HEK293T (cell line): Measurements from ENCODE around the gene PCMT1.
"Not testable (repeated sequence)": the region's sequence is repeated elsewhere in the genome, so short reads cannot be mapped to it uniquely, and the experiment has no call there.

Source experiments
- CTCF ChIA-PET: fragments of 350-600 bp; formaldehyde crosslinking; extraction: SDS; loops from one replicate; lab custom pipeline; 2021; ENCODE audit warnings: antibody characterized with exemption, inconsistent platforms; lab: Yijun Ruan, JAX
- POLR2A ChIA-PET: fragments of 350-600 bp; formaldehyde crosslinking; extraction: SDS; loops from one replicate; lab custom pipeline; 2020; ENCODE audit warnings: antibody characterized with exemption, inconsistent platforms; lab: Yijun Ruan, JAX
- DNase-seq: peaks from one replicate; pipeline ENCODE4 v3.0.0; 2012; ENCODE audit warnings: mixed read lengths; ENCODE audit errors: extremely low spot score
- ARNT ChIP-seq: fragments of 450-650 bp; IDR thresholded peaks from 2 replicates; pipeline ENCODE4 v1.6.1; 2017; ENCODE audit warnings: mild to moderate bottlenecking
- BHLHE40 ChIP-seq: fragments of 450-650 bp; IDR thresholded peaks from 2 replicates; pipeline ENCODE4 v1.6.1; 2016; ENCODE audit warnings: mild to moderate bottlenecking, moderate library complexity, borderline replicate concordance
- CTBP1 ChIP-seq: fragments of 450-650 bp; IDR thresholded peaks from 2 replicates; pipeline ENCODE4 v1.6.1; 2016; ENCODE audit warnings: borderline replicate concordance
- ELF4 ChIP-seq: fragments of 450-650 bp; IDR thresholded peaks from 2 replicates; pipeline ENCODE4 v1.6.1; 2017; ENCODE audit warnings: antibody characterized with exemption
- FOXA1 ChIP-seq: fragments of 450-650 bp; IDR thresholded peaks from 2 replicates; pipeline ENCODE4 v1.6.1; 2016; ENCODE audit warnings: mild to moderate bottlenecking
- FOXK2 ChIP-seq: fragments of 450-650 bp; IDR thresholded peaks from 2 replicates; pipeline ENCODE4 v1.6.1; 2016; ENCODE audit warnings: mild to moderate bottlenecking
- FOXM1 ChIP-seq: fragments of 450-650 bp; IDR thresholded peaks from 2 replicates; pipeline ENCODE4 v1.6.1; 2017; ENCODE audit warnings: mild to moderate bottlenecking, borderline replicate concordance
- HDGF ChIP-seq: fragments of 450-650 bp; IDR thresholded peaks from 2 replicates; pipeline ENCODE4 v1.6.1; 2017; ENCODE audit warnings: antibody characterized with exemption, borderline replicate concordance
- L3MBTL2 ChIP-seq: fragments of 450-650 bp; conservative IDR thresholded peaks from 2 replicates; pipeline ENCODE4 v1.6.1; 2016; ENCODE audit warnings: mild to moderate bottlenecking
- LEF1 ChIP-seq: fragments of 450-650 bp; IDR thresholded peaks from 2 replicates; pipeline ENCODE4 v1.6.1; 2017; ENCODE audit warnings: mild to moderate bottlenecking, borderline replicate concordance
- NFRKB ChIP-seq: fragments of 450-650 bp; IDR thresholded peaks from 2 replicates; pipeline ENCODE4 v1.6.1; 2016; ENCODE audit warnings: mild to moderate bottlenecking, moderate library complexity
- SP1 ChIP-seq: fragments of 450-650 bp; IDR thresholded peaks from 2 replicates; pipeline ENCODE4 v1.6.1; 2017
- SUZ12 ChIP-seq: fragments of 450-650 bp; IDR thresholded peaks from 2 replicates; pipeline ENCODE4 v1.6.1; 2016; ENCODE audit warnings: mild to moderate bottlenecking
- TARDBP ChIP-seq: fragments of 450-650 bp; IDR thresholded peaks from 2 replicates; pipeline ENCODE4 v1.6.1; 2016
- ZNF384 ChIP-seq: fragments of 450-650 bp; IDR thresholded peaks from 2 replicates; pipeline ENCODE4 v1.6.1; 2016
- TF ChIP-seq, protein P1 (sequence below): fragments of 450-650 bp; IDR thresholded peaks from 2 replicates; pipeline ENCODE4 v1.6.1; 2016

The PCMT1 gene

DNA sequence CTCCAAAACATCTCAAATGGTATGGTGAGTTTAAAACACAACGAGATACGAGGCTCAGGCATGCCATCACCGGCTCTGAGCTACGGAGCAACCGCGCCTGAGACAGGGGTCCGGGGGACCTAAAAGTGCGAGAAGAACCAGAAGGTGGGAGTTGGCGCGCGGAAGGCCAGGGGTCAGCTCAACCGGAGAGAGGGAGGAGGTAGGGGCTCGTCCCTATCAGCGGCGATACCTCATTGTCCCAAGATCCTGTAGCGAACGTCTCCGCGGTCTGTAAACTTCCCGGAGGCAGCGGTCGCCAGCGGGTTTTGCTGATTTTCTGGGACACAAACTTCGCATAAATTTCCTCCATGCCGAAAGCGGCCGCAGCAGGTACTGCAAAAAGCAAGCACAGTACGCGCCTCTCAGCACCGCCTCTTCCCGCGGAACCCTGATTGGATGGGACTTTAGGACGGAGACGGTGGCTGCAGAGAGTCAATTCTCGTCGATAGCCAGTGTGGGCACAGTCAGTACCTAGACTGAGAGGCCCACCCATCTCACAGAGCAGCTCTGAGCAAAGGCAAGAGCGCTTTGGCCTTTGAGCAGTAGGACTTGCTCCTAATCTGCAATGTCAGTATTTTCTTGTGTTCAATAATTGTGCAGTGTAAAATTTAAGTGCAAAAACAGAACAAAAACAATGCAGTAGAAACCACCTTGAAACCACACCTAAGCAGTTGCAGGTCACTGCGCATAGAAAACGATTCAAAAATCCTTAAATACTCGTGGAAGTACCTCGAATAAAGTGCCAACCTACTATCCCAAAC is 3.2 kb upstream of the PCMT1 start, which contains the start of gene NUP43:
Gene NUP43 (minus strand): TSS at position 383 of the 800 bp plus-strand sequence. CDS start 34 bp downstream, at position 349.
- ChIA-PET CTCF (interaction anchor here (0.6 to 1.0 kb wide), 3 partner anchors 22 to 243 kb away, joined by 3 to 6 read pairs (median 5); no protein-coding TSS in a partner anchor), POLR2A (interaction anchor here (0.8 to 2.0 kb wide), 4 partner anchors 9 to 178 kb away, joined by 3 to 12 read pairs (median 6); partner anchors contain the start of gene LATS1)
- TF ChIP-seq ZNF384: no peak
- peak; percentile 73; the same call in 1 of the 2 replicates for TF ChIP-seq L3MBTL2
- peak; percentile 81; the same call in 1 of the 2 replicates for TF ChIP-seq HDGF
- TF ChIP-seq FOXM1: 0 out of 2 replicates have a peak, but pooled peaks have one; percentile 27
- TF ChIP-seq FOXK2: no peak
- TF ChIP-seq CTBP1: no peak
- no peak for TF ChIP-seq NFRKB
- TF ChIP-seq LEF1: no peak
- TF ChIP-seq SUZ12: no peak
- peak; percentile 90 for DNase-seq

DNA sequence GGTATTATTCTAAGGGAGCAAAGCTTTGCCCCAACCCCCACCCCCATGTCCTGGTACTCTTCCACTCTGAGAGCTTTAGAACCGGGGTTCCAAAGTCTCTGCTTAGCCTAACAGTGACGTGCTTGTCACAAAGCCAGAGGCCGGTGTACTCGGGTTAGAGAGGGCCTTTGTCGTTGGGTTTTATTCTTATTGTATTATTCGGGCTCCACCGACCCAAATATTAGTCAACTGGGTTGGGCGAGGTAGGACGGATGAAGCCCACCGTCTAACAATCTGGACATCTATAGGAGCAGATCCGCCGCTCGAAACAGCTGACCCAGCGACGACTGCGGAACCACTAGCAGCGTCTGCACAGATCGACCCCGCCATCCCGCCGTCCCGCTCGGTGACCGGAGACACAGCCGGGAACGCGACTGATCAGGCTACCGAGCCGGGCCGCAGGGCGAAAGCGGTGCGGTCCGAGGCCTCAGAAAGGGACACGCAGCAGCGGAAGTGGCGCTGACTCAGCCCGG is 403 bp upstream of the PCMT1 start:
- DNase-seq, CTCF ChIA-PET: not testable (repeated sequence)
- POLR2A ChIA-PET: interaction anchor here (0.8 to 1.8 kb wide), 6 partner anchors 11 to 112 kb away, joined by 3 to 17 read pairs (median 4); partner anchors contain the start of gene LATS1

DNA sequence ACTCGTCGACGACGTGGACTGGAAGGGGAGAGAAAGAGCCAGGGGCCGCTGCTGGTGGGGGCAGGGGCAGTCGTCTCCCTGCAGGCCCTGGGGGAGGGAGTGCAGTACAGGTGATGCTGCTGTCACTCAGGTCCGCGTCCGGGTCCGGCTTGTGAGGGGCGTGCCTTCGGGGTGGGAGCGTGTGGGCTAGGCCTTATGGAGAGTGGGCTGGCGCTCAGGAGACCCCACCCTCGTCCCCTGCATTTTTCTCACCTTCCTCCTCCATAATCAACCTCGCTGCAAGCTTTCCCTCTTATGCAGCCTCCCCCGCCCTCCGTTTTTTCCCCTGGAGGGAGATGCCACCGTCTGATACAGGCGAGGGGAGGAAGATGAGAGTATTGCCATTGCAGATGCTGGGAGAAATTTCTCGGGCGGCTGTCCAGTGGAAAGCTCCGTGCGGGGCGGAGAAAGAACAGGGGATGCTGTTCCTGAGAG is 632 bp downstream of the PCMT1 start:
- POLR2A ChIA-PET: interaction anchor here (0.8 to 1.8 kb wide), 9 partner anchors 9 to 185 kb away, joined by 3 to 17 read pairs (median 3); partner anchors contain the start of gene LATS1
- TF ChIP-seq LEF1 (no peak), ARNT (no peak), ELF4 (no peak), TARDBP (no peak), BHLHE40 (no peak), SP1 (no peak), HDGF (no peak), ZNF384 (no peak), NFRKB (no peak), FOXM1 (no peak), CTBP1 (0 out of 2 replicates have a peak, but pooled peaks have one; percentile 15), SUZ12 (no peak), FOXA1 (no peak), FOXK2 (no peak), L3MBTL2 (no peak; the same call in 1 of the 2 replicates)
- TF ChIP-seq, protein P1, sequence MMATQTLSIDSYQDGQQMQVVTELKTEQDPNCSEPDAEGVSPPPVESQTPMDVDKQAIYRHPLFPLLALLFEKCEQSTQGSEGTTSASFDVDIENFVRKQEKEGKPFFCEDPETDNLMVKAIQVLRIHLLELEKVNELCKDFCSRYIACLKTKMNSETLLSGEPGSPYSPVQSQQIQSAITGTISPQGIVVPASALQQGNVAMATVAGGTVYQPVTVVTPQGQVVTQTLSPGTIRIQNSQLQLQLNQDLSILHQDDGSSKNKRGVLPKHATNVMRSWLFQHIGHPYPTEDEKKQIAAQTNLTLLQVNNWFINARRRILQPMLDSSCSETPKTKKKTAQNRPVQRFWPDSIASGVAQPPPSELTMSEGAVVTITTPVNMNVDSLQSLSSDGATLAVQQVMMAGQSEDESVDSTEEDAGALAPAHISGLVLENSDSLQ: peak; percentile 90
- CTCF ChIA-PET: no interaction called here
- DNase-seq: peak; percentile 71

DNA sequence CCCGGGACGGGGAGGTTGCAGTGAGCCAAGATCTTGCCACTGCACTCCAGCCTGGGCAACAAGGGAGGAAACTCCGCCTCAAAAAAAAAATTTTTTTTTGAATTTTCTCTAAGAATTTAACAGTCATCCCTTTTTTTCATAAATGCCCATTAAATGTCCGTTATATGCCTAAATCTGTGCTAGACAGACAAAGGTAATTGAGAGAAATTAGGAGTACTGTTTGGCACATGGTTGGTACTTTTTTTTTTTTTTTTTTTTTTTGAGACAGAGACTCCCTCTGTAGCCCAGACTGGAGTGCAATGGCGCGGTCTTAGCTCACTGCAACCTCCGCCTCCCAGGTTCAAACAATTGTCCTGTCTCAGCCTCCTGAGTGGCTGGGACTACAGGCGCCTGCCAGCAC is 1.7 kb downstream of the PCMT1 start:
- no peak for TF ChIP-seq ELF4
- TF ChIP-seq FOXM1: no peak
- TF ChIP-seq SUZ12: no peak
- peak; percentile 80 for TF ChIP-seq ZNF384
- CTCF ChIA-PET: no interaction called here
- POLR2A ChIA-PET: interaction anchor here (1.4 kb wide), 1 partner anchor 8 kb away, joined by 3 read pairs; no protein-coding TSS in a partner anchor
- DNase-seq: no peak

DNA sequence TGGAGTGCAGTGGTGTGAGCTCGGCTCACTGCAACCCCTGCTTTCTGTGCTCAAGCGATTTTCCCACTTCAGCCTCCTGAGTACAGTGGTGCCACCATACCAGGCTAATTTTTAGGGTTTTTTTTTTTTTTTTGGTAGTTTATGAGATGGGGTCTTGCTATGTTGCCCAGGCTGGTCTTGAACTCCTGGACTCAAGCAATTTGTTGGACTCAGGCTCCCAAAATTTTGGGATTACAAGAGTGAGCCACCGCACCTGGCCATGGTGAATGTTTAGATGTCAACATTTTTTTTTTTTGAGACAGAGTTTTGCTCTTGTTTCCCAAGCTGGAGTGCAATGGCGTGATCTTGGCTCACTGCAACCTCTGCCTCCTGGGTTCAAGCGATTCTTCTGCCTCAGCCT is 2.4 kb downstream of the PCMT1 start:
- CTCF ChIA-PET: interaction anchor here (0.8 kb wide), 1 partner anchor 388 kb away, joined by 8 read pairs; no protein-coding TSS in a partner anchor
- POLR2A ChIA-PET, DNase-seq: not testable (repeated sequence)

DNA sequence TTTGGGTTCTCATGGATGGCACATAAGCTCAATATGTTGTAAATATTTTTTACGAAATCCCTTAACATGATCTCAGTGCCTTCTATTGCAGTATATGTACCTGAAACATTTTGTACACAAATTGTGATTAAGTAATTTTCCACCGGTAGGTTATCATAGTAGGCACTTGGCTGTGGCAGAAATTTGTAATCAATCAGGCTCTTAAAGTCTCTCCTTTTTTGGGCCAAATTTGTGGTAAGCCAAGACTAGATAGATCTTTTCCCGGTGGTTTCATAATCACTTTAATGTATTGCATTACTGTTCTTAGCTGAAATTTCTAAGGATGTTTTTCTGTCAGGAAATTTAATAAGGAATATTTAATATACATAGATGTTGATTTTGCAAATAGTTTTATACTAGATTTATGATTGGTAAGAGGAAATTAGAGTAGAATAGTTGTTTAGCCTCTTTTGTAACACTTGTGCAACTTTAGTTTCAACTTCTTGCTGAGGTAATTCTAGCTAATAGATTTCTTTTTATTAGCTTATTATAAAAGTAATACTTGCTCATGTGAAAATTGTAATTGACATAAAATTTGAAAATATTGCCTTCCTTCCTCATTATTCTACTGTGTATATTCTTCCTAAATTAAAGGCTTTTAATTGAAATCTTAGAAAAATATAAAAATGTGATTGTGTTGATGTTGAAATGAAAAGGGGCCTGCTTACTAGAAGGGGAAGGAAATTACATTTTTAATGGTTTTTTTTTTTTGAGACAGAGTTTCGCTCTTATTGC is 3.2 kb downstream of the PCMT1 start:
- POLR2A ChIA-PET: interaction anchor here (1.3 kb wide), 1 partner anchor 17 kb away, joined by 3 read pairs; no protein-coding TSS in a partner anchor
- DNase-seq: no peak
- CTCF ChIA-PET: interaction anchor here (0.8 kb wide), 2 partner anchors 207 to 387 kb away, joined by 3 to 8 read pairs; partner anchors contain the start of gene PPIL4
- TF ChIP-seq, protein P1: no peak
- TF ChIP-seq CTBP1 (no peak), L3MBTL2 (no peak), BHLHE40 (no peak), FOXK2 (no peak)

DNA sequence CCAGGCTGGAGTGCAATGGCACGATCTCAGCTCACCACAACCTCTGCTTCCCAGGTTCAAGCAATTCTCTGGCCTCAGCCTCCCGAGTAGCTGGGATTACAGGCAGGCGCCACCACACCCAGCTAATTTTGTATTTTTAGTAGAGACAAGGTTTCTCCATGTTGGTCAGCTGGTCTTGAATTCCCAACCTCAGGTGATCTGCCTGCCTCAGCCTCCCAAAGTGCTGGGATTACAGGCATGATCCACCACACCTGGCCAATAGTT is 3.8 kb downstream of the PCMT1 start:
- CTCF ChIA-PET, DNase-seq: not testable (repeated sequence)
- POLR2A ChIA-PET: interaction anchor here (1.3 kb wide), 1 partner anchor 16 kb away, joined by 3 read pairs; no protein-coding TSS in a partner anchor
